AG09319 (cell line): ENCODE results near the gene ST8SIA4.

Source experiments
- DNase-seq: peaks from one replicate; pipeline ENCODE4 v3.0.0-alpha.2; 2010; ENCODE audit warnings: low read depth; ENCODE audit errors: extremely low read depth
- CTCF ChIP-seq: IDR thresholded peaks from 2 replicates; pipeline ENCODE4 v1.5.1; 2011; ENCODE audit warnings: low read depth, mild to moderate bottlenecking, inconsistent platforms, low read length, moderate library complexity

The ST8SIA4 gene

GRCh38 chr5:100864931-100865330 lies 38.2 kb downstream of the ST8SIA4 start:
- no peak for DNase-seq
- TF ChIP-seq CTCF, result no peak

GRCh38 chr5:100863739-100864138 lies 39.3 kb downstream of the ST8SIA4 start:
- no peak for TF ChIP-seq CTCF
- no peak for DNase-seq

- no peak for TF ChIP-seq CTCF
- no peak for DNase-seq
These were observed 41.9 kb downstream of the ST8SIA4 start for GRCh38 chr5:100861148-100861547.

- no peak for DNase-seq
- TF ChIP-seq CTCF, result no peak
These were observed 42.7 kb downstream of the ST8SIA4 start for GRCh38 chr5:100860407-100860806.

GRCh38 chr5:100858987-100859545 lies 44.0 kb downstream of the ST8SIA4 start:
- TF ChIP-seq CTCF, result no peak
- no peak for DNase-seq

- DNase-seq, result no peak
- no peak for TF ChIP-seq CTCF
These were observed 46.6 kb downstream of the ST8SIA4 start for GRCh38 chr5:100856462-100856861.

GRCh38 chr5:100855937-100856430 lies 47.1 kb downstream of the ST8SIA4 start:
- no peak for TF ChIP-seq CTCF
- DNase-seq, result no peak
